ENCODE measurements around the gene TPSB2. TPM values are rescaled to one million over a fixed set of nuclear protein-coding genes. Genes with fewer than 3 reads are reported as not detected.
"Not testable (repeated sequence)": the region's sequence is repeated elsewhere in the genome, so short reads cannot be mapped to it uniquely, and the experiment has no call there.

TPSB2 gene
- total RNA-seq = 100 to 1,000 TPM in 2 of 4 donors, 10 to 100 TPM in 2; 27.8 to 142 (median 91.8) TPM

DNA sequence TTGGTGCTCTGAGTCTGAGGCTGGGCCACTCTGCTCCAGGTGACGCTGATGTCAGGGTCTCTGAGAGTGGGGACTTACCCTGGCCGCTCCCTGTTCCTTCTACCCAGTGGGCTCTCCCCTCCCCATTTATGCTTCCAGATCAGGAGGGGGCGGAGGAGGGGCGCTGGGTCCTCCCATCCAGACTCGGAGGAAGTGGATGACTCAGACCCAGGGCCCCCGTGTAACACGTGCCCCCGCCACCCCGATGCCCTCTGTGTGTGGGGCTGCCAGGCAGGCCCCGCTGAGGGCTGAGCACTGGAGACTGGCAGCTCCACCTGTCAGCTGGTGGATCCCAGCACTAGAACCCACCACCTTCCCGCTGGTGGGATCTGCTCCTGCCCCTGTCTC is at the start of gene TPSB2:
TSS of gene TPSB2 (minus strand) at position 101 of the 387 bp plus-strand sequence. CDS start 233 bp downstream, outside the sequence.
- H3K4me3 ChIP-seq, ATAC-seq, H3K9me3 ChIP-seq, H3K36me3 ChIP-seq, H3K27ac ChIP-seq, H3K27me3 ChIP-seq: not testable (repeated sequence)
- WGBS, 2 donors (ENCODE audit: low coverage in 1 of 2) = no CpG with 5 or more reads among the region's 11 CpGs
- peaks cover 0 to 20% (median 0%) of the 10 kb centered on the region in 3 donors for H3K4me1 ChIP-seq

- 67% methylated on average over 1 of the region's 30 CpGs; no CpG with 5 or more reads in 1 of the 2 donors for WGBS, 2 donors (ENCODE audit: low coverage in 1 of 2)
- Histone ChIP-seq H3K4me3 (no peak overlapping the region), H3K27ac (no peak overlapping the region), H3K36me3 (no peaks in the 10 kb centered on the region), H3K4me1 (no peaks in the 10 kb centered on the region), H3K9me3 (no peaks in the 10 kb centered on the region), H3K27me3 (peaks cover 85% of the 10 kb centered on the region)
- TF ChIP-seq EP300 (IDR thresholded peaks at IDR 0.05) (no peak), POLR2A (IDR thresholded peaks at IDR 0.05) (no peak), POLR2AphosphoS5 (IDR thresholded peaks at IDR 0.05) (no peak)
- ATAC-seq = no peak
Measured at GRCh38 chr16:1279081-1279944, 49.3 kb upstream of the TPSB2 start.

- Histone ChIP-seq H3K4me1 (no peaks in the 10 kb centered on the region), H3K36me3 (no peaks in the 10 kb centered on the region)
- WGBS, 2 donors (ENCODE audit: low coverage in 1 of 2) = no CpG with 5 or more reads among the region's 18 CpGs
Measured at GRCh38 chr16:1278477-1278876, 48.5 kb upstream of the TPSB2 start.

DNA sequence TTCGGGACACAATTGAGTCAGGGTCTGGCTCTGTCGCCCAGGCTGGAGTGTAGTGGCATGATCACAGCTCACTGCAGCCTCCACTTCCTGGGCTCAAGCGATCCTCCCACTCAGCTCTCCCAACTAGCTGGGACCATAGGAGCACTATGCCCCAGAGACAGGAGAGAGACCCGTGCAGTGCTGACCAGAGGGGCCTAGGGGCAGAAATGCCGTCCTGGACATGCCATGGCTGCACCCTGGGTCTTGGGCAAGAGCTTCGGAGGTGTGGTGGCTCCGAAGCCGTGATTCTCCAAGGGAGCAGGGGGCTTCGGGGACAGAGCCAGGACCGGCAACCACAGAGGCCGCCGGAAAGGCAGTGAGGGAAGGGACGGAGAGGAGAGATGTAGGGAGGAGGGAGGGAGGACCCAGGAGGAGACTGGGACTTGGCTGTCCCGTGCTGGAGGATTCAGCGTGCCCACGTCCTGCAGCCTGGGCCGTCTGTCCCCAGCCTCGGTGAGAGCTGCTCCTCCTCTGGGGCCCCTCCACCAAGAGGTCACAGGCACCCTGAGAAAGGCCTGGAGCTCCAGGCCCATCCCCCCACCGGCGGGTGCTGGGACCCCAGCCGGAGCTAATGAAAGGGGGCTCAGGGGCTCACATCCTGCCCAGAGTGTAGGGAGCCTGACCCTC is 47.8 kb upstream of the TPSB2 start:
- TF ChIP-seq POLR2AphosphoS5 (IDR thresholded peaks at IDR 0.05) = no peak
- 18% methylated on average over 4 of the region's 21 CpGs; no CpG with 5 or more reads in 1 of the 2 donors for WGBS, 2 donors (ENCODE audit: low coverage in 1 of 2)

More at GRCh38 chr16:1278477-1278876, 48.5 kb upstream of the TPSB2 start:
- no peak for ATAC-seq
- TF ChIP-seq, protein P1, sequence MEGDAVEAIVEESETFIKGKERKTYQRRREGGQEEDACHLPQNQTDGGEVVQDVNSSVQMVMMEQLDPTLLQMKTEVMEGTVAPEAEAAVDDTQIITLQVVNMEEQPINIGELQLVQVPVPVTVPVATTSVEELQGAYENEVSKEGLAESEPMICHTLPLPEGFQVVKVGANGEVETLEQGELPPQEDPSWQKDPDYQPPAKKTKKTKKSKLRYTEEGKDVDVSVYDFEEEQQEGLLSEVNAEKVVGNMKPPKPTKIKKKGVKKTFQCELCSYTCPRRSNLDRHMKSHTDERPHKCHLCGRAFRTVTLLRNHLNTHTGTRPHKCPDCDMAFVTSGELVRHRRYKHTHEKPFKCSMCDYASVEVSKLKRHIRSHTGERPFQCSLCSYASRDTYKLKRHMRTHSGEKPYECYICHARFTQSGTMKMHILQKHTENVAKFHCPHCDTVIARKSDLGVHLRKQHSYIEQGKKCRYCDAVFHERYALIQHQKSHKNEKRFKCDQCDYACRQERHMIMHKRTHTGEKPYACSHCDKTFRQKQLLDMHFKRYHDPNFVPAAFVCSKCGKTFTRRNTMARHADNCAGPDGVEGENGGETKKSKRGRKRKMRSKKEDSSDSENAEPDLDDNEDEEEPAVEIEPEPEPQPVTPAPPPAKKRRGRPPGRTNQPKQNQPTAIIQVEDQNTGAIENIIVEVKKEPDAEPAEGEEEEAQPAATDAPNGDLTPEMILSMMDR (IDR thresholded peaks at IDR 0.05) = no peak
- H3K9me3 ChIP-seq = peaks cover 0 to 5% (median 0%) of the 10 kb centered on the region in 3 donors
- peaks cover 85% of the 10 kb centered on the region for H3K27me3 ChIP-seq
- H3K4me3 ChIP-seq = no peak overlapping the region
- H3K27ac ChIP-seq = no peak overlapping the region

GRCh38 chr16:1277151-1277598 is 47.2 kb upstream of the TPSB2 start:
- no peak overlapping the region for H3K4me3 ChIP-seq
- no peak overlapping the region for H3K27ac ChIP-seq
- no peak for ATAC-seq
- no peaks in the 10 kb centered on the region for H3K36me3 ChIP-seq
- TF ChIP-seq EP300 (IDR thresholded peaks at IDR 0.05) (no peak), POLR2AphosphoS5 (IDR thresholded peaks at IDR 0.05) (no peak), POLR2A (IDR thresholded peaks at IDR 0.05) (no peak)
- TF ChIP-seq, protein P1 (IDR thresholded peaks at IDR 0.05) = no peak
- peaks cover 0 to under 1% (median 0%) of the 10 kb centered on the region in 3 donors for H3K4me1 ChIP-seq
- H3K9me3 ChIP-seq = peaks cover 0 to 8% (median 0%) of the 10 kb centered on the region in 3 donors
- 50% methylated on average over 2 of the region's 19 CpGs; no CpG with 5 or more reads in 1 of the 2 donors for WGBS, 2 donors (ENCODE audit: low coverage in 1 of 2)
- peaks cover 86% of the 10 kb centered on the region for H3K27me3 ChIP-seq

More for the DNA sequence above, 47.8 kb upstream of the TPSB2 start:
- peaks cover 0 to 8% (median 0%) of the 10 kb centered on the region in 3 donors for H3K9me3 ChIP-seq
- H3K4me3 ChIP-seq = no peak overlapping the region
- no peak for ATAC-seq
- H3K27me3 ChIP-seq = peaks cover 85% of the 10 kb centered on the region
- no peak overlapping the region for H3K27ac ChIP-seq
- no peaks in the 10 kb centered on the region for H3K36me3 ChIP-seq
- no peaks in the 10 kb centered on the region for H3K4me1 ChIP-seq

DNA sequence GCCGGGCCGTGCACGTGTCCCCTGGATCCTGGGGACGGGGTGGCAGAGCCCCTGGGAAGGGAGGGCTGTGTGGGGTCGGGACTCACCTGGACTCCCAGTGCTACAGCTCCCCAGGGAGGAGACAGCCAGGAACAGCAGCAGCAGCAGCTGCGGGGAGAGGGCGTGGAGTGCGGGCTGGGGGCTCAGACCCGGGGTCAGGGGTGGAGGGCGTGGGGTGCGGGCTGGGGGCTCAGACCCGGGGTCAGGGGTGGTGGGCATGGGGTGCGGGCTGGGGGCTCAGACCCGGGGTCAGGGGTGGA is 46.5 kb upstream of the TPSB2 start:
- Histone ChIP-seq H3K4me3 (no peak overlapping the region), H3K4me1 (peaks cover 0 to 7% (median 3%) of the 10 kb centered on the region in 3 donors), H3K36me3 (no peaks in the 10 kb centered on the region), H3K27ac (no peak overlapping the region), H3K9me3 (peaks cover 0 to 8% (median 0%) of the 10 kb centered on the region in 3 donors), H3K27me3 (peaks cover 86% of the 10 kb centered on the region)
- WGBS, 2 donors (ENCODE audit: low coverage in 1 of 2) = no CpG with 5 or more reads among the region's 14 CpGs
- no peak for ATAC-seq
- no peak for TF ChIP-seq POLR2AphosphoS5 (IDR thresholded peaks at IDR 0.05)
- TF ChIP-seq, protein P1 (IDR thresholded peaks at IDR 0.05) = no peak
- TF ChIP-seq EP300 (IDR thresholded peaks at IDR 0.05) = no peak
- no peak for TF ChIP-seq POLR2A (IDR thresholded peaks at IDR 0.05)
